Mononuclear cell (primary cell): ENCODE data around the gene ZNF32. TPM values are rescaled to one million over a fixed set of nuclear protein-coding genes. Genes with fewer than 3 reads are reported as not detected.
A peak's percentile ranks its signal among the peaks of the same experiment; 100 is the strongest.
"Not testable (repeated sequence)": the region's sequence is repeated elsewhere in the genome, so short reads cannot be mapped to it uniquely, and the experiment has no call there.

Experiments
- H3K27me3 ChIP-seq: 2 replicates; pipeline ENCODE4 v1.6.0; 2011; ENCODE audit warnings: low read length, control low read depth; ENCODE audit not compliant: insufficient read depth
- H3K4me1 ChIP-seq: 2 replicates; pipeline ENCODE4 v1.5.1; 2011; ENCODE audit warnings: mild to moderate bottlenecking, low read length, control low read depth; ENCODE audit not compliant: insufficient read depth
- H3K4me3 ChIP-seq: 2 replicates; pipeline ENCODE4 v1.5.1; 2011; ENCODE audit warnings: mild to moderate bottlenecking, low read length, moderate library complexity
- H3K9me3 ChIP-seq: 2 replicates; pipeline ENCODE4 v1.5.1; 2011; ENCODE audit warnings: low read depth, mild to moderate bottlenecking, control low read depth, low read length
- total RNA-seq: library from RNA; depleted of rRNA; stranded (reverse); fragments of >200 nt; gene quantifications from one replicate; pipeline ENCODE4 v1.2.3, GENCODE V29; 2012

The ZNF32 gene
- total RNA-seq, 1 donor = 19.7 TPM

- peaks cover 15% of the 10 kb centered on the region for H3K9me3 ChIP-seq
- no peaks in the 10 kb centered on the region for H3K4me1 ChIP-seq
- no peak overlapping the region for H3K4me3 ChIP-seq
These were observed 25.3 kb downstream of the ZNF32 start for GRCh38 chr10:43623351-43623750.

DNA sequence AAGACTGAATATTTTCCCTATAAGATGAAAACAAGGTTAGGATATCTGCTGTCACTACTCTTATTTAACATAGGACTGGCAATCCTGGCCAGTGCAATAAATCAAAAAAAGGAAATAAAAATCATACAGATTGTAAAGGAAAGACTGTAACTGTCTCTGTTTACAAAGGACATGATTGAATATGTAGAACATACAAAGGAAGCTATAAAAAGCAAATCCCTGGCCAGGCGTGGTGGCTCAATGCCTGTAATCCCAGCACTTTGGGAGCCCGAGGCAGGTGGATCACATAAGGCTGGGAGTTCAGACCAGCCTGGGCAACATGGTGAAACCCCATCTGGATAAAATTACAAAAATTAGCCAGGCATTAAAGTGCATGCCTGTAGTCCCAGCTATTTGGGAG is 26.6 kb downstream of the ZNF32 start:
- Histone ChIP-seq H3K27me3 (no peaks in the 10 kb centered on the region), H3K4me3 (no peak overlapping the region), H3K4me1 (no peaks in the 10 kb centered on the region), H3K9me3 (peaks cover 23% of the 10 kb centered on the region)

More at GRCh38 chr10:43623351-43623750, 25.3 kb downstream of the ZNF32 start:
- no peaks in the 10 kb centered on the region for H3K27me3 ChIP-seq

DNA sequence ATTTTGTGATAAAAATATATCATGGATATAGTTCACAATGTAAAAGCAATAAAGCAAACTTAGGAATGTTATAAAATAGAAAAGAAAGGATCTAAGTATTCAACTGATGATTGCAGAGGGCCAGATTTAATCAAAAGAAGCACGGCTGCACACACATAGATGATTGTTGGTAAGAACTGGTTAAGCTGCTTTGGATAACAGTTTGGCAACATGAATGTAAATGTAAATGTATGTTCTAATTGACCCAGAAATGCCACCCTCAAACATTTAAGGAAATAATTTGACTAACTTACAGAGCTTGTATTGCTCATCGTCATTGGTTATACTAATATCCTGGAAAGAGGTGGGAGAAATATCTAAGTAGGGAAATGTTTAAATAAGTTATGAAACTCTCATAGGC is 29.3 kb downstream of the ZNF32 start:
- Histone ChIP-seq H3K4me3 (no peak overlapping the region), H3K9me3 (peaks cover 45% of the 10 kb centered on the region), H3K4me1 (no peaks in the 10 kb centered on the region), H3K27me3 (no peaks in the 10 kb centered on the region)

- Histone ChIP-seq H3K4me3 (no peak overlapping the region), H3K9me3 (peaks cover 50% of the 10 kb centered on the region), H3K27me3 (no peaks in the 10 kb centered on the region), H3K4me1 (no peaks in the 10 kb centered on the region)
These were observed 31.8 kb downstream of the ZNF32 start for GRCh38 chr10:43616697-43617370.

- Histone ChIP-seq H3K4me3 (no peak overlapping the region), H3K27me3 (no peaks in the 10 kb centered on the region), H3K4me1 (peaks cover 14% of the 10 kb centered on the region), H3K9me3 (peaks cover 16% of the 10 kb centered on the region)
These were observed 38.0 kb downstream of the ZNF32 start for GRCh38 chr10:43610636-43611035.

DNA sequence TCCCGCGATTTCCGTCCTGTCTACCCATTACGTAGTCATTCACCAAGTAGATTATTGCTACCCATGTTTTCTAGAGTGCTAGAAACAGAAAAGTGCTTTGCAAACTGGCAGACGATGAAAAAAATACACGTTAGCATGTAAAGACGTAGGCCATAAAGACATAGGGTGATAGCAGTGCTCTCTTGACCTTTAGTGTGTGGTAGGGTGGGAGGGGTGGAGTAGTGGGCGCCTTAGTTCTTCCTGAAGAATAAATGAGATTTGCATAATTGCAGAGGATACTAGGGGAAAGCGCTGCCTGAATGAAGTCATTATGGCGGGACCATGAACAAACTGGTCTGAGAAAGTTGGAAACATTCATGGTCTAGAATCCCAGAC is 41.5 kb downstream of the ZNF32 start:
- Histone ChIP-seq H3K4me3 (peak overlapping the region; percentile 66), H3K9me3 (peaks cover 4% of the 10 kb centered on the region), H3K4me1 (peaks cover 14% of the 10 kb centered on the region), H3K27me3 (no peaks in the 10 kb centered on the region)

DNA sequence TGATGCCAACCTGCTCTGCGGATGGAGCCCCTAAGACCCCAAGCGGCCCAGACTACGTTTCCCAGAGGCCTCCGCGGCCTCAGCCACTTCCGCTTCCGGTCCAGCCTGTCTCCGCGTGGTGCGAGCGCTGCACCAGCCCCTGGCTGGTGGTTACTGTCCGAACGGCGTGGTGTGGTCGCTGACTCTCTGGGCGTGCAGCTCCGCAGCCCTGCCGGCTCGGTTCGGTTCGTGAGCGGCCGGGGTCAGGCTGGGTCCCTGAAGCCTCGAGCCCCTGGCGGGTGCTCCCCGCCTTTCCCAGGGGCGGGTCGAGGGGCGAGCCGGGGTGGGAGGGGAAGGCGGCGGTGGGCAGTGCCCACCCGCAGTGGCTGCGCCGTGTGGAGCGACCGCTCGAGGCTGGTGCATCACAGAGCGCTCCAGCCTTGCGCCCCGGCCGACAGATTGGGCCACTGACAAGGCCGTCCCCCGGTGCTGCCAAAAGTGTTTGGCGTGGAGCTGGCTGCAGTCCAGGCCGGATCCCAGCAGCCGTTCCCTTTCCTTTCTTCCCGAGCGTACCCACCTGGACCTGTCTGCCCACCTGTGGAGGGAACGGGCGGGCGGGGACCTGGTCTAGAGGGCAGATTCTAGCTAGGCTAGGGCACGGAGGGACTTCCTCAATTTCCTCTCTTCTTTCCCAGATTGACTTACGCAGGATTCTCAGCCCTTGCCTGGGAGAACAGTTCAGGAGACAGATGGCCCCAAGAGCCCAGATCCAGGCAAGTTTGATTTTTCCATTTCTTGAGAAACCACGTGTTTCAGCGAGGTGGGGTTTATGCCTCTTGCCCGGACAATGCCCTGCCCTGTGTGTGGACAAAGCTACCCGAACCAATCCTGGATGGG is 42.1 kb downstream of the ZNF32 start, which contains the start of gene ZNF485:
Gene ZNF485 (plus strand): TSS at position 116 of the 876 bp plus-strand sequence. CDS start 613 bp downstream, at position 729.
- peak within 1 kb of the TSS; percentile 66 for H3K4me3 ChIP-seq
- H3K9me3 ChIP-seq = no peaks in the 10 kb centered on the region
- no peaks in the 10 kb centered on the region for H3K27me3 ChIP-seq
- peaks cover 14% of the 10 kb centered on the region for H3K4me1 ChIP-seq

- H3K9me3 ChIP-seq = no peaks in the 10 kb centered on the region
- peaks cover 14% of the 10 kb centered on the region for H3K4me1 ChIP-seq
- H3K27me3 ChIP-seq = no peaks in the 10 kb centered on the region
- H3K4me3 ChIP-seq = peak overlapping the region; percentile 66
These were observed 42.8 kb downstream of the ZNF32 start for GRCh38 chr10:43605850-43606322.

DNA sequence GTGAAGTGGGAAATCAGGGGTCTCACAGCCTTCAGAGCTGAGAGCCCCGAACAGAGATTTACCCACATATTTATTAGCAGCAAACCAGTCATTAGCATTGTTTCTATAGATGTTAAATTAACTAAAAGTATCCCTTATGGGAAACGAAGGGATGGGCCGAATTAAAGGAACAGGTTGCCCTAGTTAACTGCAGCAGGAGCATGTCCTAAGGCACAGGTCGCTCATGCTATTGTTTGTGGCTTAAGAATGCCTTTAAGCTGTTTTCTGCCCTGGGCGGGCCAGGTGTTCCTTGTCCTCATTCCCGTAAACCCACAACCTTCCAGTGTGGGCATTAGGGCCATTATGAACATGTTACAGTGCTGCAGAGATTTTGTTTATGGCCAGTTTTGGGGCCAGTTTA is 47.1 kb downstream of the ZNF32 start:
- not testable (repeated sequence) for H3K27me3 ChIP-seq, H3K9me3 ChIP-seq, H3K4me1 ChIP-seq, H3K4me3 ChIP-seq

DNA sequence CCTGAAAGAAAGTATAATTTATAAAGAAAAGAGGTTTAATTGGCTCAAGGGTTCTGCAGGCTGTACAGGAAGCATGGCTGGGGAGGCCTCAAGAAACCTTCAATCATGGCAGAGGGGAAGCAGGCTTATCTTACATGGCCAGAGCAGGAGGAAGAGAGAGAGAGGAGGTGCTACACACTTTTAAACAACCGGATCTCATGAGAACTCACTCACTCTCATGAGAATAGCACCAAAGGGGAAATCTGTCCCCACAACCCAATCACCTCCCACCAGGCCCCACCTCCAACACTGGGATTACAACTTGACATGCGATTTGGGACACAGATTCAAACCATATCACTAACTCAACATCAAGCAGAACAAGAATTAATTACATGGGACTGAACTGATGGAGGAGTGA is 49.3 kb downstream of the ZNF32 start:
- Histone ChIP-seq H3K4me1 (peaks cover 20% of the 10 kb centered on the region), H3K9me3 (no peaks in the 10 kb centered on the region), H3K4me3 (no peak overlapping the region), H3K27me3 (no peaks in the 10 kb centered on the region)

GRCh38 chr10:43598446-43598845 is 50.2 kb downstream of the ZNF32 start:
- H3K27me3 ChIP-seq = no peaks in the 10 kb centered on the region
- H3K9me3 ChIP-seq = no peaks in the 10 kb centered on the region
- H3K4me1 ChIP-seq = peaks cover 20% of the 10 kb centered on the region
- no peak overlapping the region for H3K4me3 ChIP-seq

DNA sequence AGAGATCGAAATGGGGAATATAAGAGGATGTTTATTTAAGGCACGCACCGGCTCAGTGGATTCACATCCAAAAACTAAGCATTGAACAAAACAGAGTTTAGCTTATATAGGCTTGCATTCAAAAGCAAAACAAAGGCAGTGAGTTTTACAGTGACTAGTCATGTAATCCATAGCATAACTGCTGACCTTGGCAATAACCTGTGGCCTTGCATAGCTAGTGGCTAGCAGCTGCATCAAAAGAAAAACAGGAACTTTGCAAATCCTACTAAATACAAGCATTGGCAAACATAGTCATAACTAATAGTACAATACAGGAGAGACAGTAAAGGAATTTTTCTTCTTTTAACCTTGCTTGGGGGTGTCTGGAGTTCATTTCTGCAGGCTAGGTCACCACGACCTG is 52.1 kb downstream of the ZNF32 start:
- Histone ChIP-seq H3K9me3 (no peaks in the 10 kb centered on the region), H3K4me1 (peaks cover 20% of the 10 kb centered on the region), H3K27me3 (no peaks in the 10 kb centered on the region), H3K4me3 (no peak overlapping the region)

DNA sequence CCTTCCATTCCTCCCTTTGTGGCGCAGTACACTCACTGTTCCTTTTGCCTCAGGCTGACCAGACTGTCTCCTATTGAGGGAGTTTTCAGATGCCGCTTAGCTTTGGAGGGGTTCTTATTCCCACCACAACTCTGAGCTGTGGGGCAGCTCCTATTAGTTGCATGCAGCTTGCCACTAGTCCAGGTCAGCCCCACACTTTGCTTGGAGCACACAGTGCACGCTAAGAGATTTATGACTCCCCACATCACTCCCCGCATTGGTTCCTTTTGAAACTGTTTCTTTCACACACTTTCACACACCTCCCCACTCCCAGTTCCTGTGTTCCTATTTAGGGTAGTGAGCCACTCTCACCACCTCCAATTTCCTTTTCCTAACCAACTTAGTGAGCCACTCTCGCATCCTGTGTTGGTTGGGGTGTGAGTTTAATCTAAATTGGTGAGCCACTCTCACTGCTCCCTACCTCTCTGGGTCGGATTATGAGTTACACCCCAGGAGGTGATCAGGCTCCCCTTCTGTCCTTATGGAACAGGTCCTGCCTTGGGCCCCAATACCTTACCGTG is 52.9 kb downstream of the ZNF32 start:
- Histone ChIP-seq H3K27me3 (no peaks in the 10 kb centered on the region), H3K9me3 (no peaks in the 10 kb centered on the region), H3K4me1 (peaks cover 20% of the 10 kb centered on the region), H3K4me3 (no peak overlapping the region)

DNA sequence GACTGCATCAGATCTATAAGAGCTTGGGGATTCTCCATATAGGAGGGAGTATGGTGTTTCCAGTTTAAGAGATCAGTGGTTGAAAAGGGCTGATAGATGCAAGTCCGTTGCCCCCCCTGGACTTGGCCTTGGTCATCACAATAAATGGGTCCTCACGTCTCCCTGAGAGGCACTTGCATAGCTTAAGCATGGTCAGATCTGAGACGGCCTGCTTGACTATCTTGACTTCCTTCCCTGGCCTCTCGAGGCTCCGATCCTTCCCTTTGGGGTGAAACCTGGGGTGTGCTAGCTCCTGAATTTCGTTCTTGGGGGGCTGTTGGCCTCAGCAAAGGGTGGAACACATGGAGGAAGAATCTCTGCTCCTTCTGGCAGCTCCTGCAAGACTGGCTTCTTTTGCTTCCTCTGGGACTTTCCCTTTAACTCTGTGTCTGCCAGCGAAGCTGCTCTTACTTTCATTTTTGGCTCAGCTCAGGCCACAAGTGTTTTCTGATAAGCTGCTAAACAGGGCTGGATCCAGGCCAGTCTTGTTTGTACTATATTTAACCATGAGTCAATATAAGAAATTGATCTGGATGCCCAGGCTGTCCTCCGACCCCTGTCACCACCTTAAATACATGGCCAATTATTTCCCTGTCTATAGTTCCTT is 53.6 kb downstream of the ZNF32 start:
- H3K4me3 ChIP-seq = peak overlapping the region; percentile 21
- H3K4me1 ChIP-seq = peaks cover 20% of the 10 kb centered on the region
- H3K27me3 ChIP-seq = no peaks in the 10 kb centered on the region
- H3K9me3 ChIP-seq = no peaks in the 10 kb centered on the region
